ENCODE results near the gene FSD2. TPM values are rescaled to one million over a fixed set of nuclear protein-coding genes. Genes with fewer than 3 reads are reported as not detected.

Gene FSD2
- total RNA-seq, 4 donors from 2014 or later, result not detected

- TF ChIP-seq CTCF (IDR thresholded peaks at IDR 0.05), result no peak
- ATAC-seq (ENCODE audit: low FRiP score), result no peak
- DNase-seq (ENCODE audit: low spot score), result no peak
Measured at GRCh38 chr15:82742134-82742533, 63.7 kb downstream of the FSD2 start.

GRCh38 chr15:82739086-82739485 is 66.8 kb downstream of the FSD2 start:
- no peak for TF ChIP-seq CTCF (IDR thresholded peaks at IDR 0.05)
- ATAC-seq (ENCODE audit: low FRiP score) (no peak), DNase-seq (ENCODE audit: low spot score) (no peak)

- DNase-seq (ENCODE audit: low spot score) (no peak), ATAC-seq (ENCODE audit: low FRiP score) (no peak)
- TF ChIP-seq CTCF (IDR thresholded peaks at IDR 0.05), result no peak
Measured at GRCh38 chr15:82737975-82738374, 67.9 kb downstream of the FSD2 start.

- no peak for DNase-seq (ENCODE audit: low spot score)
- TF ChIP-seq CTCF (IDR thresholded peaks at IDR 0.05), result no peak
- no peak for ATAC-seq (ENCODE audit: low FRiP score)
Measured at GRCh38 chr15:82731527-82731926, 74.3 kb downstream of the FSD2 start.

- ATAC-seq (ENCODE audit: low FRiP score) (no peak), DNase-seq (ENCODE audit: low spot score) (no peak)
- no peak for TF ChIP-seq CTCF (IDR thresholded peaks at IDR 0.05)
Measured at GRCh38 chr15:82730022-82730530, 75.8 kb downstream of the FSD2 start.

- no peak for DNase-seq (ENCODE audit: low spot score)
- ATAC-seq (ENCODE audit: low FRiP score), result no peak
- no peak for TF ChIP-seq CTCF (IDR thresholded peaks at IDR 0.05)
Measured at GRCh38 chr15:82726816-82727215, 79.1 kb downstream of the FSD2 start.

GRCh38 chr15:82715003-82715402 is 90.9 kb downstream of the FSD2 start:
- no peak for ATAC-seq (ENCODE audit: low FRiP score)
- DNase-seq (ENCODE audit: low spot score), result no peak

More at GRCh38 chr15:82715003-82715402, 90.9 kb downstream of the FSD2 start:
- no peak for TF ChIP-seq CTCF (IDR thresholded peaks at IDR 0.05)

Measured in omental fat pad (tissue), 4 donors.